Trophoblast cell (in vitro differentiated cells and primary cell): Measurements from ENCODE around the gene DSCAM.

Experiments
- DNase-seq, 2 donors: peaks; one replicate each; pipeline ENCODE4 v3.0.0-alpha.2; 2016
- H2AFZ ChIP-seq: 2 replicates; pipeline ENCODE4 v1.6.1; 2013; ENCODE audit warnings: low read length, moderate library complexity, mild to moderate bottlenecking; ENCODE audit not compliant: insufficient read depth, poor library complexity
- H2AK5ac ChIP-seq: 2 replicates; pipeline ENCODE4 v1.6.1; 2013; ENCODE audit warnings: mild to moderate bottlenecking, low read length
- H2BK120ac ChIP-seq: 2 replicates; pipeline ENCODE4 v1.6.1; 2013; ENCODE audit warnings: low read length, mild to moderate bottlenecking, moderate library complexity; ENCODE audit not compliant: insufficient read depth, poor library complexity
- H2BK12ac ChIP-seq: 2 replicates; pipeline ENCODE4 v1.6.1; 2013; ENCODE audit warnings: mild to moderate bottlenecking, low read length, moderate library complexity
- H2BK5ac ChIP-seq: 2 replicates; pipeline ENCODE4 v1.6.1; 2013; ENCODE audit warnings: low read length, low read depth, moderate library complexity, mild to moderate bottlenecking; ENCODE audit not compliant: poor library complexity
- H3K14ac ChIP-seq: 2 replicates; pipeline ENCODE4 v1.6.1; 2013; ENCODE audit warnings: mild to moderate bottlenecking, low read length
- H3K18ac ChIP-seq: 2 replicates; pipeline ENCODE4 v1.6.1; 2013; ENCODE audit warnings: mild to moderate bottlenecking, low read length
- H3K23ac ChIP-seq: 2 replicates; pipeline ENCODE4 v1.6.1; 2013; ENCODE audit warnings: low read length
- H3K27ac ChIP-seq: 2 replicates; pipeline ENCODE4 v1.5.1; 2013; ENCODE audit warnings: low read depth, mild to moderate bottlenecking, inconsistent platforms, low read length, moderate library complexity
- H3K27me3 ChIP-seq: 2 replicates; pipeline ENCODE4 v1.6.1; 2013; ENCODE audit warnings: inconsistent platforms, mild to moderate bottlenecking, low read length, moderate library complexity; ENCODE audit not compliant: insufficient read depth
- H3K36me3 ChIP-seq, 2 experiments: 1 replicate in 1 of 2; 2 replicates in 1 of 2; pipeline ENCODE4 v1.6.1; 2013; ENCODE audit warnings: low read length in 2 of 2, mild to moderate bottlenecking in 2 of 2, moderate library complexity in 1 of 2; ENCODE audit not compliant: insufficient read depth in 2 of 2, control insufficient read depth in 1 of 2
- H3K4ac ChIP-seq: 2 replicates; pipeline ENCODE4 v1.6.1; 2013; ENCODE audit warnings: low read depth, mild to moderate bottlenecking, low read length, moderate library complexity
- H3K4me1 ChIP-seq, 2 experiments: 1 replicate in 1 of 2; 2 replicates in 1 of 2; pipeline ENCODE4 v1.6.1; 2013; ENCODE audit warnings: low read length in 2 of 2, mild to moderate bottlenecking in 2 of 2, moderate library complexity in 1 of 2; ENCODE audit not compliant: insufficient read depth in 2 of 2, control insufficient read depth in 1 of 2
- H3K4me2 ChIP-seq: 2 replicates; pipeline ENCODE4 v1.6.1; 2013; ENCODE audit warnings: inconsistent platforms, mild to moderate bottlenecking, low read length, moderate library complexity
- H3K4me3 ChIP-seq: 2 replicates; pipeline ENCODE4 v1.5.1; 2013; ENCODE audit warnings: mild to moderate bottlenecking, low read depth, low read length, inconsistent platforms
- H3K79me1 ChIP-seq: one replicate; pipeline ENCODE4 v1.6.1; 2013; ENCODE audit warnings: low read length
- H3K79me2 ChIP-seq: 2 replicates; pipeline ENCODE4 v1.6.1; 2013; ENCODE audit warnings: low read length, mild to moderate bottlenecking; ENCODE audit not compliant: control insufficient read depth, insufficient read depth, poor library complexity
- H3K9ac ChIP-seq: 2 replicates; pipeline ENCODE4 v1.6.1; 2013; ENCODE audit warnings: mild to moderate bottlenecking, low read length
- H3K9me3 ChIP-seq: 2 replicates; pipeline ENCODE4 v1.6.1; 2013; ENCODE audit warnings: low read depth, mild to moderate bottlenecking, control low read depth, inconsistent platforms, low read length; ENCODE audit not compliant: insufficient read depth
- H4K12ac ChIP-seq: 2 replicates; pipeline ENCODE4 v1.6.1; 2013; ENCODE audit warnings: low read depth, mild to moderate bottlenecking, low read length, moderate library complexity
- H4K8ac ChIP-seq: 2 replicates; pipeline ENCODE4 v1.6.1; 2013; ENCODE audit warnings: low read depth, mild to moderate bottlenecking, low read length, moderate library complexity
- H4K91ac ChIP-seq: one replicate; pipeline ENCODE4 v1.6.1; 2013; ENCODE audit warnings: low read depth, mild to moderate bottlenecking, low read length, moderate library complexity
- WGBS: extraction: QIAGEN DNeasy Blood & Tissue Kit; methylation state at CpG from one replicate; pipeline ENCODE4 v1.1.7; 2013; ENCODE audit warnings: missing lambda C conversion rate; ENCODE audit not compliant: insufficient read length, insufficient coverage; ENCODE audit errors: extremely low coverage; 5-methylcytosine and 5-hydroxymethylcytosine counted together

The DSCAM gene

DNA sequence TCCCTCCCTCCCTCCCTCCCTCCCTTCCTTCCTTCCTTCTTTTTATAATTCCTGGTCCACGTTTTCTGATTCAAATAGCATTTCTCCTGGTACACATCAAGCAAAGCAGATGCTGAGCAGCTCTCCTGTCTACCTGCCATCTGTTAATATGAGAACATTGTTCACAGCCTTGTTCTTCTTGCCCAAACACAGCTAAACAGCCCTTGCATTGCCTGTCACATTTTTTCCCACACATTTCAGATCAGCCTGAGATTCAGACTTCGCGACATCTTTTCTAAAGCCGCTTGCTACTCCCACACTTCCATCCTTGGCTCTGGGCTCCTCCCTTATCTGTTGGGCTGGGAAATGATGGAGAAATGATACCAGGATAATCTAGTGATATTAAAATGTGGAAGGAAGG lies 779.2 kb downstream of the DSCAM start:
- H3K9ac ChIP-seq: peak overlapping the region; percentile 65
- no peaks in the 10 kb centered on the region for H3K4me1 ChIP-seq
- H3K27ac ChIP-seq: no peak overlapping the region
- H3K79me2 ChIP-seq: no peaks in the 10 kb centered on the region
- H2BK12ac ChIP-seq: no peak overlapping the region
- no peak overlapping the region for H3K18ac ChIP-seq
- no peak for DNase-seq
- no peaks in the 10 kb centered on the region for H3K36me3 ChIP-seq
- no peak overlapping the region for H3K23ac ChIP-seq
- H3K14ac ChIP-seq: no peak overlapping the region
- H4K91ac ChIP-seq: no peak overlapping the region
- H4K8ac ChIP-seq: no peak overlapping the region
- H2BK5ac ChIP-seq: no peak overlapping the region
- no CpG with 5 or more reads among the region's 4 CpGs for WGBS
- no peak overlapping the region for H2AFZ ChIP-seq
- H3K9me3 ChIP-seq: peaks cover 1% of the 10 kb centered on the region
- H4K12ac ChIP-seq: no peak overlapping the region
- H3K27me3 ChIP-seq: no peaks in the 10 kb centered on the region
- H3K79me1 ChIP-seq: no peaks in the 10 kb centered on the region
- no peak overlapping the region for H3K4ac ChIP-seq
- H2AK5ac ChIP-seq: no peak overlapping the region
- H3K4me2 ChIP-seq: no peak overlapping the region
- H2BK120ac ChIP-seq: no peak overlapping the region
- H3K4me3 ChIP-seq: no peak overlapping the region

DNA sequence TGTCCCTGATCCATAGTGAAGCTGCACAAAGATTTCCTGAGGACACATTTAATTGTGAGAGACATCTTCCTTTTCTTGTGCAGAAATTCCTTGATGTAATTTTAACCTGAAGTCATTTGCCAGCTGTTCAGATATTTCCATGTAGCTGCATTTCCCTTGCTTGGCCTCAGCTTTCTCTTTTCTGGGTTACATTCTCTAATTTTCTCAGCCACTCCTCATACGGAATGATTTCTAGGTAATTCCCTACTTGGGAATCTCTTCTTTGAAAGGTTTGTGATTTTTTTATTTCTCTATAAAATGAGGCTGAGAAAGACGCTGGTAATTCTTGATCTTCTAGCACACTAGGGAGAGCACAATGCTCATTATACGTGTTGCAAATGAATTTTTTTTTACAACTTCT lies 780.7 kb downstream of the DSCAM start:
- Histone ChIP-seq H3K79me1 (no peaks in the 10 kb centered on the region), H4K91ac (no peak overlapping the region), H3K27ac (no peak overlapping the region), H4K8ac (no peak overlapping the region), H3K79me2 (no peaks in the 10 kb centered on the region), H3K27me3 (no peaks in the 10 kb centered on the region), H3K4me2 (no peak overlapping the region), H3K4ac (no peak overlapping the region), H2BK5ac (no peak overlapping the region), H3K4me1 (no peaks in the 10 kb centered on the region), H3K36me3 (no peaks in the 10 kb centered on the region), H3K23ac (no peak overlapping the region), H2AK5ac (no peak overlapping the region), H2BK120ac (no peak overlapping the region), H3K9me3 (peaks cover 1% of the 10 kb centered on the region), H3K18ac (no peak overlapping the region), H4K12ac (no peak overlapping the region), H3K4me3 (no peak overlapping the region), H2AFZ (no peak overlapping the region), H3K14ac (no peak overlapping the region), H2BK12ac (no peak overlapping the region), H3K9ac (no peak overlapping the region)
- DNase-seq: no peak
- no CpG with 5 or more reads among the region's 3 CpGs for WGBS

DNA sequence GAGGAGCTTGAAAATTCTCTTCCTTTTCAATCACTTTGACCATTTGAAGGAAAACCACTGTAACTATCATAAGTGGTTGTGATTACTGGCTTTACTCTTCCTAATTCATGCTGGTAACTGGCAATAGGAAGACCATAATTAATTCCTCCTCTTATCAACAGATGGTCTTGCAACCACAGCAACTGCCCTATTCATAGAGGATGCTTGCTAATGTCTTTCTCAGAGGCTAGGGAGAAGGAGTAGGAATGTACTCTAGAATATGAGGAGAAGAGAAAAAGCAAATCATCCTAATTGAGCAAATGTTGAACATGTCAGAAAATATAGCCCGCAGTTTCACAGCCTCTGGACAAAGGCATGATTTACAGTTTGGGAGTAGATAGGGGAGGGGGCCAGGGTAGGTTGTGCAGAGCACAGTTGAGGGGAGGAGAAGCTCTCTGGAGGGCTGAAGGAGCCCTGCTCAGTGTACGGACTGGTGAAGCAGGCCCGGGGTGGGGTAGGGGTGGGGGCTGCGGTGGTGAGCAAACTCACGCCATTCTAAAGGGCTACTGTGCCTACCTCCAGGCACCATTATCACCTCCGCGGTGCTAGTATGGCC lies 786.8 kb downstream of the DSCAM start:
- Histone ChIP-seq H3K79me1 (no peaks in the 10 kb centered on the region), H2BK12ac (no peak overlapping the region), H3K14ac (no peak overlapping the region), H3K4me1 (no peaks in the 10 kb centered on the region), H3K27ac (no peak overlapping the region), H3K4me2 (no peak overlapping the region), H3K36me3 (no peaks in the 10 kb centered on the region), H3K4me3 (no peak overlapping the region), H2BK5ac (no peak overlapping the region), H3K9me3 (peaks cover 1% of the 10 kb centered on the region), H2AFZ (no peak overlapping the region), H3K27me3 (no peaks in the 10 kb centered on the region), H3K9ac (no peak overlapping the region), H2AK5ac (no peak overlapping the region), H3K18ac (no peak overlapping the region), H3K79me2 (no peaks in the 10 kb centered on the region), H4K91ac (no peak overlapping the region), H4K8ac (no peak overlapping the region), H3K4ac (no peak overlapping the region), H4K12ac (no peak overlapping the region), H2BK120ac (no peak overlapping the region), H3K23ac (no peak overlapping the region)
- WGBS: no CpG with 5 or more reads among the region's 7 CpGs
- DNase-seq: no peak

DNA sequence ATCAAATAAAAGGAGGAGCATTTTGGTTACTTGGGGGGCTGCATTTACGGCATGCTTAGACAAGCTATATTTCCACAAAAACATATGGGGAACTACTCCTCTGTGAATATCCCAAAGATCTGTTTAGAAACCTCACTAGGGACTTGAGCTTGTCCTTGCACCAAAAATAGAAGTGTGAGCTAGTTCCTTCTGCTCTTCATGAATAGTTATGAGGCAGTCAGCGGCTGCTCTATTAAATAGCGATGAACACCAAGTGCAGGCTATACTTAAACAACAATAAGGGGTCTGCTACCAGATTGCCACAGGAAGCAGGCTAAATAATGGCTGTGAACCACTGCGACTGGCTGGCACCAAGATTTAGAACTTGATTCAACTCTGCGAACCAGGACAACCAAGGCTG lies 789.6 kb downstream of the DSCAM start:
- Histone ChIP-seq H2AFZ (no peak overlapping the region), H3K9ac (no peak overlapping the region), H3K27me3 (no peaks in the 10 kb centered on the region), H3K4me1 (no peaks in the 10 kb centered on the region), H2BK120ac (no peak overlapping the region), H4K91ac (no peak overlapping the region), H2BK12ac (no peak overlapping the region), H3K23ac (no peak overlapping the region), H4K8ac (no peak overlapping the region), H3K36me3 (no peaks in the 10 kb centered on the region), H3K79me1 (no peaks in the 10 kb centered on the region), H3K14ac (no peak overlapping the region), H3K4me2 (no peak overlapping the region), H3K4me3 (no peak overlapping the region), H3K9me3 (no peaks in the 10 kb centered on the region), H4K12ac (no peak overlapping the region), H2BK5ac (no peak overlapping the region), H2AK5ac (no peak overlapping the region), H3K4ac (no peak overlapping the region), H3K18ac (no peak overlapping the region), H3K79me2 (no peaks in the 10 kb centered on the region), H3K27ac (no peak overlapping the region)
- no CpG with 5 or more reads among the region's 5 CpGs for WGBS
- no peak for DNase-seq
